GM12891 (cell line): Measurements from ENCODE around the gene ALMS1.
"Not testable (repeated sequence)": the region's sequence is repeated elsewhere in the genome, so short reads cannot be mapped to it uniquely, and the experiment has no call there.

Source experiments
- POLR2A ChIP-seq: IDR thresholded peaks from 2 replicates; pipeline ENCODE4 v1.6.1; 2011; ENCODE audit warnings: low read depth, low read length, control low read depth
- POU2F2 ChIP-seq: IDR thresholded peaks from 2 replicates; pipeline ENCODE4 v1.6.1; 2011; ENCODE audit warnings: low read depth, mild to moderate bottlenecking, control low read depth, low read length, moderate library complexity
- SPI1 ChIP-seq: IDR thresholded peaks from 2 replicates; pipeline ENCODE4 v1.6.1; 2011; ENCODE audit warnings: low read depth, low read length, control low read depth

DNA sequence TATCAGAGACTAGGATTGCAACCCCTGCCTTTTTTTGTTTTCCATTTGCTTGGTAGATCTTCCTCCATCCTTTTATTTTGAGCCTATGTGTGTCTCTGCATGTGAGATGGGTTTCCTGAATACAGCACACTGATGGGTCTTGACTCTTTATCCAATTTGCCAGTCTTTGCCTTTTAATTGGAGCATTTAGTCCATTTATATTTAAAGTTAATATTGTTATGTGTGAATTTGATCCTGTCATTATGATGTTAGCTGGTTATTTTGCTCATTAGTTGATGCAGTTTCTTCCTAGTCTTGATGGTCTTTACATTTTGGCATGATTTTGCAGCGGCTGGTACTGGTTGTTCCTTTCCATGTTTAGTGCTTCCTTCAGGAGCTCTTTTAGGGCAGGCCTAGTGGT is 98.2 kb downstream of the ALMS1 start:
- not testable (repeated sequence) for TF ChIP-seq SPI1, POU2F2, POLR2A
